ENCODE data around the gene TJAP1.

Gene TJAP1

GRCh38 chr6:43509984-43510826, 32.8 kb downstream of the TJAP1 start, which contains the start of gene LRRC73:
TSS of gene LRRC73 (minus strand) at chr6:43510346. CDS start at chr6:43509785, 561 bp downstream.
- Histone ChIP-seq H4K12ac (ENCODE audit: low read depth, low read length) (no peak within 1 kb of the TSS), H2BK5ac (ENCODE audit: low read depth, low read length, poor library complexity) (no peak within 1 kb of the TSS), H2AK5ac (ENCODE audit: low read length) (no peak within 1 kb of the TSS), H4K91ac (ENCODE audit: low read depth, low read length) (no peak within 1 kb of the TSS), H3K14ac (ENCODE audit: low read length) (no peak within 1 kb of the TSS), H3K23ac (ENCODE audit: low read length) (no peak within 1 kb of the TSS), H3K36me3 (ENCODE audit: control insufficient read depth in 1 of 2, insufficient read depth in 2 of 2, low read length in 2 of 2) (peaks cover 34 to 43% of the 10 kb centered on the region in 2 experiments), H2BK12ac (ENCODE audit: low read length) (no peak within 1 kb of the TSS), H3K27me3 (ENCODE audit: insufficient read depth, low read length) (peaks cover 20% of the 10 kb centered on the region), H4K8ac (ENCODE audit: low read depth, low read length) (no peak within 1 kb of the TSS), H3K79me2 (ENCODE audit: control insufficient read depth, insufficient read depth, low read length, poor library complexity) (no peaks in the 10 kb centered on the region), H3K27ac (ENCODE audit: low read depth, low read length) (no peak within 1 kb of the TSS), H3K4me3 (ENCODE audit: low read depth, low read length) (peak within 1 kb of the TSS; percentile 76), H2AFZ (ENCODE audit: insufficient read depth, low read length, poor library complexity) (peak within 1 kb of the TSS; percentile 38), H3K4me2 (ENCODE audit: low read length) (peak within 1 kb of the TSS; percentile 88), H3K9me3 (ENCODE audit: insufficient read depth, low read depth, low read length) (no peaks in the 10 kb centered on the region), H3K9ac (ENCODE audit: low read length) (peak within 1 kb of the TSS; percentile 29), H3K4ac (ENCODE audit: low read depth, low read length) (no peak within 1 kb of the TSS), H3K79me1 (ENCODE audit: low read length) (peaks cover 2% of the 10 kb centered on the region), H3K4me1 (ENCODE audit: control insufficient read depth in 1 of 2, insufficient read depth in 2 of 2, low read length in 2 of 2) (peaks cover 4 to 8% of the 10 kb centered on the region in 2 experiments), H3K18ac (ENCODE audit: low read length) (peak within 1 kb of the TSS; percentile 18), H2BK120ac (ENCODE audit: insufficient read depth, low read length, poor library complexity) (no peak within 1 kb of the TSS)
- DNase-seq: peak; percentile 85 to 96
- no CpG with 5 or more reads among the region's 96 CpGs for WGBS (ENCODE audit: extremely low coverage, insufficient coverage, insufficient read length)

DNA sequence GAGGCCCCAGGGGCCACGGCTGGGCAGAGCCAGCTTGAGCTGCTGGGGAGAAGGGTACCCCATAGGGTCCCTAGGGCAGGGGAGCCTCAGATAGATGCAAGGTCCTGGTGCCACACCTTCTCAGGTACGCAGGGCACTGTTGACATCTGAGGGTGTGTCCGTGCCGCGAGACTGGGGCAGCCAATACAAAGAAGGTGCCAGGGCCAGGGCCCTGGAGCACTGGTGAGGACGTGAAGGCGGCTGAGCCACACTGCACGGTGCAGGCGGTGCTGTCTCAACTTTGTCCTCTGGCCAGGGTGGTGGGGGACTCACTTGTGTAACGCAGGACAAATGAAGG, 33.4 kb downstream of the TJAP1 start:
- no CpG with 5 or more reads among the region's 10 CpGs for WGBS (ENCODE audit: extremely low coverage, insufficient coverage, insufficient read length)

DNA sequence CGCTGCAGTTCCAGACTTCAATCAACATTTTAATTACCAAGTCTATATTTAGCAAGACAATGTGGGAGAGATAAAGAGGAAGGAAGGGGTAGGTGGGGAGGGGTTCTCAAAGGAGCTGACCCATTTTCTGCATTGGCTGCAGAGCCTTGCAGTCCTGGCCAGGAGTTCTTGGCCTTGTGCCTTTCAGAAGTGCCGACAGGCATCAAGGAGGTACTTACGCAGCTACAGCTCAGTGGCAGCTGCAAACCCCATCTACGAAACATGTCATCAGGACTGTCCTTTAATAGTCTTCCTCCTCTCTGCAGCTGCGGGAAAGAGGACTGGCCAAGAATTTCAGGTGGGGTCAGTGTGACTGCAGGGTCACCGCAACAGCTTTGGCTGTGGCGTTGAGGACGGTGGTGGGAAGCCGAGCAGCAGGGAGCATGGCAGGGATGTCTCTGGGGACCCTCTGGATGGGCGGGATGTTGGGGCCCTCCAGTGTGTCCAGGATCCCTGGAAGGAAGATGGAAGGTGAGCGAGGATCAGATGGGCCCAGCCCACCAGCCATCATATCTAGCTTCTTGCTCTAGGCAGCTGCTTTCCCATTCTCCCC, 34.5 kb downstream of the TJAP1 start:
- no peak overlapping the region for H2BK120ac ChIP-seq (ENCODE audit: insufficient read depth, low read length, poor library complexity)
- H3K18ac ChIP-seq (ENCODE audit: low read length): no peak overlapping the region
- H2AFZ ChIP-seq (ENCODE audit: insufficient read depth, low read length, poor library complexity): no peak overlapping the region
- no peak overlapping the region for H4K91ac ChIP-seq (ENCODE audit: low read depth, low read length)
- H3K4ac ChIP-seq (ENCODE audit: low read depth, low read length): no peak overlapping the region
- H4K12ac ChIP-seq (ENCODE audit: low read depth, low read length): no peak overlapping the region
- no peak overlapping the region for H3K4me2 ChIP-seq (ENCODE audit: low read length)
- no peak overlapping the region for H3K14ac ChIP-seq (ENCODE audit: low read length)
- H3K4me3 ChIP-seq (ENCODE audit: low read depth, low read length): no peak overlapping the region
- peaks cover 20% of the 10 kb centered on the region for H3K27me3 ChIP-seq (ENCODE audit: insufficient read depth, low read length)
- H3K79me1 ChIP-seq (ENCODE audit: low read length): peaks cover 8% of the 10 kb centered on the region
- H4K8ac ChIP-seq (ENCODE audit: low read depth, low read length): no peak overlapping the region
- H2BK5ac ChIP-seq (ENCODE audit: low read depth, low read length, poor library complexity): no peak overlapping the region
- H2AK5ac ChIP-seq (ENCODE audit: low read length): no peak overlapping the region
- H3K9ac ChIP-seq (ENCODE audit: low read length): no peak overlapping the region
- no peak overlapping the region for H2BK12ac ChIP-seq (ENCODE audit: low read length)
- H3K27ac ChIP-seq (ENCODE audit: low read depth, low read length): no peak overlapping the region
- WGBS (ENCODE audit: extremely low coverage, insufficient coverage, insufficient read length): no CpG with 5 or more reads among the region's 11 CpGs
- H3K36me3 ChIP-seq (ENCODE audit: control insufficient read depth in 1 of 2, insufficient read depth in 2 of 2, low read length in 2 of 2): peaks cover 32 to 42% of the 10 kb centered on the region in 2 experiments
- no peak overlapping the region for H3K23ac ChIP-seq (ENCODE audit: low read length)
- DNase-seq: no peak
- H3K79me2 ChIP-seq (ENCODE audit: control insufficient read depth, insufficient read depth, low read length, poor library complexity): peaks cover 8% of the 10 kb centered on the region
- peaks cover 10 to 16% of the 10 kb centered on the region in 2 experiments for H3K4me1 ChIP-seq (ENCODE audit: control insufficient read depth in 1 of 2, insufficient read depth in 2 of 2, low read length in 2 of 2)
- no peaks in the 10 kb centered on the region for H3K9me3 ChIP-seq (ENCODE audit: insufficient read depth, low read depth, low read length)

More for the DNA sequence above, 33.4 kb downstream of the TJAP1 start:
- Histone ChIP-seq H3K4me2 (ENCODE audit: low read length) (no peak overlapping the region), H3K79me2 (ENCODE audit: control insufficient read depth, insufficient read depth, low read length, poor library complexity) (peaks cover 1% of the 10 kb centered on the region), H4K91ac (ENCODE audit: low read depth, low read length) (no peak overlapping the region), H3K18ac (ENCODE audit: low read length) (no peak overlapping the region), H2BK5ac (ENCODE audit: low read depth, low read length, poor library complexity) (no peak overlapping the region), H3K79me1 (ENCODE audit: low read length) (peaks cover 2% of the 10 kb centered on the region), H3K9ac (ENCODE audit: low read length) (no peak overlapping the region), H3K9me3 (ENCODE audit: insufficient read depth, low read depth, low read length) (no peaks in the 10 kb centered on the region), H3K4ac (ENCODE audit: low read depth, low read length) (no peak overlapping the region), H3K14ac (ENCODE audit: low read length) (no peak overlapping the region), H3K27me3 (ENCODE audit: insufficient read depth, low read length) (peaks cover 20% of the 10 kb centered on the region), H2AFZ (ENCODE audit: insufficient read depth, low read length, poor library complexity) (no peak overlapping the region), H3K4me1 (ENCODE audit: control insufficient read depth in 1 of 2, insufficient read depth in 2 of 2, low read length in 2 of 2) (peaks cover 8 to 13% of the 10 kb centered on the region in 2 experiments), H2BK12ac (ENCODE audit: low read length) (no peak overlapping the region), H4K8ac (ENCODE audit: low read depth, low read length) (no peak overlapping the region), H3K4me3 (ENCODE audit: low read depth, low read length) (no peak overlapping the region), H3K27ac (ENCODE audit: low read depth, low read length) (no peak overlapping the region), H2AK5ac (ENCODE audit: low read length) (no peak overlapping the region), H3K36me3 (ENCODE audit: control insufficient read depth in 1 of 2, insufficient read depth in 2 of 2, low read length in 2 of 2) (peaks cover 34 to 43% of the 10 kb centered on the region in 2 experiments), H3K23ac (ENCODE audit: low read length) (no peak overlapping the region), H4K12ac (ENCODE audit: low read depth, low read length) (no peak overlapping the region), H2BK120ac (ENCODE audit: insufficient read depth, low read length, poor library complexity) (no peak overlapping the region)
- DNase-seq: no peak

DNA sequence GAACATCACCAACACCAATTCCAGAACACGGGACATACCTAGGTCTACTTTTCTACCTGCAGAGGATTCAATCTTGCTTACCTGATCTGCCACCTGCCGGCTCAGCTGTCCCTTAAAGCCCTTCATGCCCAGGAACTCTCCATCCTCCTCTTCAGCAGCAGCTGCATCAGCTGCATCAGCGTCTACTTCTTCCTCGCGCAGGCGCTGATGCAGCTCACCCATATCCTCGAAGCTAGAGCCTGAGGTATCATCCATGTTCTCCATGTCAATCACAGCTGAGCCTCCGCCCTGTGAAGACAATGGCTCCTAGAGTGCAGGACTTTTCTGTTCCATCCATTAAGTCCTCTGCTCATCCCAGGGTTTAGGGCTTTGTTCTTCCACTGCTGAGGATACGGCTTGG, 38.4 kb downstream of the TJAP1 start:
- Histone ChIP-seq H4K8ac (ENCODE audit: low read depth, low read length) (no peak overlapping the region), H2AFZ (ENCODE audit: insufficient read depth, low read length, poor library complexity) (no peak overlapping the region), H3K4me1 (ENCODE audit: control insufficient read depth in 1 of 2, insufficient read depth in 2 of 2, low read length in 2 of 2) (peaks cover 9 to 12% of the 10 kb centered on the region in 2 experiments), H3K27ac (ENCODE audit: low read depth, low read length) (no peak overlapping the region), H3K79me1 (ENCODE audit: low read length) (peaks cover 9% of the 10 kb centered on the region), H3K36me3 (ENCODE audit: control insufficient read depth in 1 of 2, insufficient read depth in 2 of 2, low read length in 2 of 2) (peaks cover 41 to 56% of the 10 kb centered on the region in 2 experiments), H2BK12ac (ENCODE audit: low read length) (no peak overlapping the region), H3K79me2 (ENCODE audit: control insufficient read depth, insufficient read depth, low read length, poor library complexity) (peaks cover 14% of the 10 kb centered on the region), H3K4me3 (ENCODE audit: low read depth, low read length) (peak overlapping the region; percentile 6), H3K27me3 (ENCODE audit: insufficient read depth, low read length) (no peaks in the 10 kb centered on the region), H3K4ac (ENCODE audit: low read depth, low read length) (peak overlapping the region; percentile 81), H4K12ac (ENCODE audit: low read depth, low read length) (peak overlapping the region; percentile 23), H3K23ac (ENCODE audit: low read length) (no peak overlapping the region), H3K18ac (ENCODE audit: low read length) (no peak overlapping the region), H3K9ac (ENCODE audit: low read length) (peak overlapping the region; percentile 79), H2BK5ac (ENCODE audit: low read depth, low read length, poor library complexity) (no peak overlapping the region), H2BK120ac (ENCODE audit: insufficient read depth, low read length, poor library complexity) (no peak overlapping the region), H3K14ac (ENCODE audit: low read length) (peak overlapping the region; percentile 24), H3K9me3 (ENCODE audit: insufficient read depth, low read depth, low read length) (no peaks in the 10 kb centered on the region), H3K4me2 (ENCODE audit: low read length) (peak overlapping the region; percentile 72), H2AK5ac (ENCODE audit: low read length) (peak overlapping the region; percentile 20), H4K91ac (ENCODE audit: low read depth, low read length) (peak overlapping the region; percentile 23)
- peak in 1 of 2 donors; percentile 45 for DNase-seq
- WGBS (ENCODE audit: extremely low coverage, insufficient coverage, insufficient read length): no CpG with 5 or more reads among the region's 9 CpGs

Measured in trophoblast cell (in vitro differentiated cells and primary cell).